Endodermal cell (in vitro differentiated cells): ENCODE measurements around the gene FARP1. TPM values are rescaled to one million over a fixed set of nuclear protein-coding genes. Genes with fewer than 3 reads are reported as not detected.

Experiments
- DNase-seq: peaks from one replicate; pipeline ENCODE4 v3.0.0-alpha.2; 2017
- H3K27ac ChIP-seq: 2 replicates; pipeline ENCODE4 v1.5.1; 2013; ENCODE audit warnings: mild to moderate bottlenecking, low read depth, low read length, moderate library complexity
- H3K27me3 ChIP-seq: 2 replicates; pipeline ENCODE4 v1.6.1; 2013; ENCODE audit warnings: mild to moderate bottlenecking, low read length, moderate library complexity; ENCODE audit not compliant: insufficient read depth, control insufficient read depth, poor library complexity, severe bottlenecking
- H3K36me3 ChIP-seq: 2 replicates; pipeline ENCODE4 v1.7.0; 2013; ENCODE audit warnings: mild to moderate bottlenecking, low read length, moderate library complexity; ENCODE audit not compliant: control insufficient read depth, insufficient read depth
- H3K4me1 ChIP-seq: one replicate; pipeline ENCODE4 v1.7.0; 2013; ENCODE audit warnings: low read length; ENCODE audit not compliant: control insufficient read depth, insufficient read depth
- H3K4me3 ChIP-seq: 2 replicates; pipeline ENCODE4 v1.5.1; 2013; ENCODE audit warnings: mild to moderate bottlenecking, low read length, moderate library complexity
- H3K9ac ChIP-seq: 2 replicates; pipeline ENCODE4 v1.6.1; 2013; ENCODE audit warnings: mild to moderate bottlenecking, low read length, moderate library complexity; ENCODE audit not compliant: poor library complexity, severe bottlenecking; ENCODE audit errors: extremely low read depth
- H3K9me3 ChIP-seq: 2 replicates; pipeline ENCODE4 v1.6.1; 2013; ENCODE audit warnings: mild to moderate bottlenecking, low read length, moderate library complexity; ENCODE audit not compliant: control insufficient read depth
- H3K27ac Mint-ChIP-seq: 2 replicates; pipeline ENCODE4 v1.8.0; 2020; ENCODE audit warnings: mixed read lengths
- H3K27me3 Mint-ChIP-seq: 2 replicates; pipeline ENCODE4 v1.8.0; 2021; ENCODE audit warnings: mild to moderate bottlenecking, mixed read lengths; ENCODE audit not compliant: insufficient read depth
- H3K36me3 Mint-ChIP-seq: 2 replicates; pipeline ENCODE4 v1.8.0; 2020; ENCODE audit warnings: low read depth, mixed read lengths
- H3K4me1 Mint-ChIP-seq: 2 replicates; pipeline ENCODE4 v1.8.0; 2020; ENCODE audit warnings: mixed read lengths
- H3K4me3 Mint-ChIP-seq: 2 replicates; pipeline ENCODE4 v1.8.0; 2020; ENCODE audit warnings: mild to moderate bottlenecking, moderate library complexity, mixed read lengths
- H3K9me3 Mint-ChIP-seq: 2 replicates; pipeline ENCODE4 v1.8.0; 2020; ENCODE audit warnings: mild to moderate bottlenecking, mixed read lengths
- WGBS, 2 experiments: methylation state at CpG; one replicate each; pipeline versions ENCODE4 v1.1.5 to v1.1.7; 2013; ENCODE audit warnings: missing lambda C conversion rate in 2 of 2, mixed read lengths in 1 of 2; ENCODE audit not compliant: insufficient coverage in 1 of 2, insufficient read length in 1 of 2; 5-methylcytosine and 5-hydroxymethylcytosine counted together
- total RNA-seq, 2 donors: library from RNA; stranded (reverse); fragmentation: NEBNext Ultra II Directional in 1 of 2; extraction: Animal tissue kit (Norgen Biotek cat#: 25700) in 1 of 2; gene quantifications; 2 replicates in 1 of 2; 3 replicates in 1 of 2; pipeline ENCODE4 v1.2.1, GENCODE V29; 2021
- TF ChIP-seq, protein P1 (sequence below): fragments of 200-600 bp; sonication (generic); conservative IDR thresholded peaks from 2 replicates; pipeline ENCODE4 v1.5.0; 2021; ENCODE audit warnings: antibody characterized with exemption, mild to moderate bottlenecking

FARP1 gene
- total RNA-seq, 2 donors from 2014 or later: 237 to 319 TPM

DNA sequence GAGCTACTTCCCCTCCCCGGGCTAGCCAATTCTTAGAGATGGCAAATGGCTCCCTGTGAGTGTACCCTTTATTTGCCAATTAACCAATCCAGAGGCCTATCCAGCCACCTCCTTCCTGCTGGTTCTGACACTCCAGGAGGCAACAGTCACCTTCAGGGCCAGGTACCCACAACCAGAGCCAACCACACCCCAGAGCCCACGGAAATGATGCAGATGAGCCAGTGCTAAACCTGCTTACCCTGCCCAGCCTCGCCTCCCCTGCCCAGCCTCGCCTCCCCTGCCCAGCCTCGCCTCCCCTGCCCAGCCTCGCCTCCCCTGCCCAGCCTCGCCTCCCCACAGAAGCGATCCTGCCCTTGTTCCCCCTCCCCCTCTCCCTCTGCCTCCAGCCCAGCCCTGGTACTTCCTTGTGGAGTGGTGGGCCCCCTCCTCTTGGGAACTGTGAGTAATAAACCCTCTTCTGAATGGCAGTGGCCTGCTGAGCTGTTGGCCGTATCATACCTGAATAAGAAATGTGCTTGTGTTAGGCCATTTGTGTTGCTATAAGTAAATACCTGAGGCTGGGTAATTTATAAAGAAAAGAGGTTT, 207.9 kb downstream of the FARP1 start:
- no peak overlapping the region for H3K4me3 Mint-ChIP-seq
- H3K27me3 ChIP-seq: no peaks in the 10 kb centered on the region
- H3K4me3 ChIP-seq: no peak overlapping the region
- H3K27ac Mint-ChIP-seq: no peak overlapping the region
- H3K4me1 ChIP-seq: no peaks in the 10 kb centered on the region
- peaks cover 23% of the 10 kb centered on the region for H3K36me3 Mint-ChIP-seq
- 97 to 100% methylated on average over 3 to 9 of the region's 9 CpGs for WGBS, 2 experiments
- TF ChIP-seq, protein P1, sequence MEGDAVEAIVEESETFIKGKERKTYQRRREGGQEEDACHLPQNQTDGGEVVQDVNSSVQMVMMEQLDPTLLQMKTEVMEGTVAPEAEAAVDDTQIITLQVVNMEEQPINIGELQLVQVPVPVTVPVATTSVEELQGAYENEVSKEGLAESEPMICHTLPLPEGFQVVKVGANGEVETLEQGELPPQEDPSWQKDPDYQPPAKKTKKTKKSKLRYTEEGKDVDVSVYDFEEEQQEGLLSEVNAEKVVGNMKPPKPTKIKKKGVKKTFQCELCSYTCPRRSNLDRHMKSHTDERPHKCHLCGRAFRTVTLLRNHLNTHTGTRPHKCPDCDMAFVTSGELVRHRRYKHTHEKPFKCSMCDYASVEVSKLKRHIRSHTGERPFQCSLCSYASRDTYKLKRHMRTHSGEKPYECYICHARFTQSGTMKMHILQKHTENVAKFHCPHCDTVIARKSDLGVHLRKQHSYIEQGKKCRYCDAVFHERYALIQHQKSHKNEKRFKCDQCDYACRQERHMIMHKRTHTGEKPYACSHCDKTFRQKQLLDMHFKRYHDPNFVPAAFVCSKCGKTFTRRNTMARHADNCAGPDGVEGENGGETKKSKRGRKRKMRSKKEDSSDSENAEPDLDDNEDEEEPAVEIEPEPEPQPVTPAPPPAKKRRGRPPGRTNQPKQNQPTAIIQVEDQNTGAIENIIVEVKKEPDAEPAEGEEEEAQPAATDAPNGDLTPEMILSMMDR: no peak
- H3K9me3 Mint-ChIP-seq: no peaks in the 10 kb centered on the region
- H3K27ac ChIP-seq: no peak overlapping the region
- H3K4me1 Mint-ChIP-seq: peaks cover 3% of the 10 kb centered on the region
- H3K9me3 ChIP-seq: no peaks in the 10 kb centered on the region
- no peak overlapping the region for H3K9ac ChIP-seq
- H3K36me3 ChIP-seq: peaks cover 46% of the 10 kb centered on the region
- no peaks in the 10 kb centered on the region for H3K27me3 Mint-ChIP-seq
- DNase-seq: peak; percentile 23

DNA sequence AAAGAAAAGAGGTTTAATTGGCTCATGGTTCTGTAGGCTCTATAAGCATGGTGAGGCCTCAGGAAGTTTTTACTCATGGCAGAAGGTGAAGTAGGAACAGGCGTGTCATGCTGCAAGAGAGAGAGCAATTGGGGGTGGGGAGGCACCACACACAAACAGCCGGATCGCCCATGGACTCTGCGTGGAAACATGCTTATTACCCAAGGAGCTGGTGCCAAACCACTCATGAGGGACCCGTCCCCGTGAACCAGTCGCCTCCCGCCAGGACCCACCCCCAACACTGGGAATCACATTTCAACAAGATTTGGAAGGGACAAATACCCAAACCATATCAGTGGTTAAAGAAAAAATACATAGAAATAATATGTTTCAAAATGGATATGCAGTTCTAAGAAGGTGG, 208.7 kb downstream of the FARP1 start:
- H3K9me3 ChIP-seq: no peaks in the 10 kb centered on the region
- 92 to 100% methylated on average over 3 to 8 of the region's 8 CpGs for WGBS, 2 experiments
- H3K27me3 Mint-ChIP-seq: no peaks in the 10 kb centered on the region
- H3K4me1 Mint-ChIP-seq: peaks cover 3% of the 10 kb centered on the region
- H3K27ac Mint-ChIP-seq: no peak overlapping the region
- TF ChIP-seq, protein P1: no peak
- H3K4me1 ChIP-seq: no peaks in the 10 kb centered on the region
- no peak overlapping the region for H3K4me3 ChIP-seq
- H3K36me3 ChIP-seq: peaks cover 42% of the 10 kb centered on the region
- DNase-seq: no peak
- H3K36me3 Mint-ChIP-seq: peaks cover 21% of the 10 kb centered on the region
- H3K9ac ChIP-seq: no peak overlapping the region
- H3K27me3 ChIP-seq: no peaks in the 10 kb centered on the region
- H3K4me3 Mint-ChIP-seq: no peak overlapping the region
- no peak overlapping the region for H3K27ac ChIP-seq
- no peaks in the 10 kb centered on the region for H3K9me3 Mint-ChIP-seq

DNA sequence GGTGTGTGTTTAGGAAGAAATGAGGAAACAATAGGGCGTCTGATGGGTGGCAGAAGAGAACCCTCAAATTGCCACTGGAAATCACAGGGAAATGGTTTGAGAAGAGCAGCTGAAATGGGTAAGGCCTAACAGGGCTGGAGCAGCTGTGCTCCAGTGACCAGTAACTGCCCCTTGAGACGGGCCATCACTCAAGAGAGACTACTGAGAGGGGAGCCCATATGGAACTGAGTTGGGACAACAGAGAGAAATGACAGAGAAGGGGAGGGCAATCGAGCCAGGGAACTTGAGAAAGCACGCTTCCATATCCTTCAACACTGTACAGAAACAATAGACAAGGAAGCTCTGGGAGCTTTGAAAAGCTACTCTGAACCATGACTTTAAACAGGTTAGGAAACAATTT, 209.3 kb downstream of the FARP1 start:
- no peaks in the 10 kb centered on the region for H3K9me3 Mint-ChIP-seq
- peaks cover 17% of the 10 kb centered on the region for H3K36me3 Mint-ChIP-seq
- no peak overlapping the region for H3K27ac Mint-ChIP-seq
- no peaks in the 10 kb centered on the region for H3K27me3 Mint-ChIP-seq
- H3K4me1 ChIP-seq: no peaks in the 10 kb centered on the region
- H3K9ac ChIP-seq: no peak overlapping the region
- H3K4me1 Mint-ChIP-seq: peaks cover 3% of the 10 kb centered on the region
- no peaks in the 10 kb centered on the region for H3K9me3 ChIP-seq
- H3K36me3 ChIP-seq: peaks cover 39% of the 10 kb centered on the region
- TF ChIP-seq, protein P1: no peak
- H3K27me3 ChIP-seq: no peaks in the 10 kb centered on the region
- DNase-seq: no peak
- WGBS, 2 experiments: 96 to 100% methylated on average over 3 to 4 of the region's 4 CpGs
- H3K27ac ChIP-seq: no peak overlapping the region
- H3K4me3 ChIP-seq: no peak overlapping the region
- no peak overlapping the region for H3K4me3 Mint-ChIP-seq
